ENCODE measurements around the gene NOP56.
"Not testable (repeated sequence)": the region's sequence is repeated elsewhere in the genome, so short reads cannot be mapped to it uniquely, and the experiment has no call there.

NOP56 gene

DNA sequence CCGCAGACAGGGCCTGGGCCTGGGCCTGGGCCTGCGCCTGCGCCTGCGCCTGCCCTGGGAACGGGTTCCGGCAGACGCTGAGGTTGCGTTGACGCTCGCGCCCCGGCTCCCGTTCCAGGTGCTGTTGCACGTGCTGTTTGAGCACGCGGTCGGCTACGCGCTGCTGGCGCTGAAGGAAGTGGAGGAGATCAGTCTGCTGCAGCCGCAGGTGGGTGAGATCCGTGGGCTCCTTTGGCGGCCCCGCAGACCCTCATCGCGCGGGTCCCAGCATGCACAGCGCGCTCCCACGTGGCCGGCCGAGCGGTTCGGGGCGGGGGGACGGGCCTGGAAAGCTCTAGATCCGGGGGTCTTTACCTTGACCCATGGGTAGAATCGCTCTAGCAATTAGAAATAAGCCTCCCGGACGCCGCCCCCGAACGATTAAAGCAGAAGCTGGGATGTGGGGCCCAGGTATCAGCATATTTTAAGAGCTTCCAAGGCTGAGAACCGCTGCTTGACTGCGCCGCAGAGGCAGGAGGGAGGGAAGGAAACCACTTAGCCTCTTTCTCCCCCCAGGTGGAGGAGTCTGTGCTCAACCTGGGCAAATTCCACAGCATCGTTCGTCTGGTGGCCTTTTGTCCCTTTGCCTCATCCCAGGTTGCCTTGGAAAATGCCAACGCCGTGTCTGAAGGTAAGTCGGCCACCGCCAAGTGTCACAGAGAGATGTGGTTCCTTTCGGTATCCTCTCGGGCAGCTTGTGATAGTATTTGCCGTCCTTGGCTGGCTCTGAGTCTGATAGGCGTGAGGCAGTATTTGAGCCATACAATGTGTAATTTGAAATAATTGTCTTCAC lies 508 bp downstream of the NOP56 start:
- no peak for DNase-seq

GRCh38 chr20:2653556-2654383 lies 1.3 kb downstream of the NOP56 start:
- DNase-seq, result no peak

DNA sequence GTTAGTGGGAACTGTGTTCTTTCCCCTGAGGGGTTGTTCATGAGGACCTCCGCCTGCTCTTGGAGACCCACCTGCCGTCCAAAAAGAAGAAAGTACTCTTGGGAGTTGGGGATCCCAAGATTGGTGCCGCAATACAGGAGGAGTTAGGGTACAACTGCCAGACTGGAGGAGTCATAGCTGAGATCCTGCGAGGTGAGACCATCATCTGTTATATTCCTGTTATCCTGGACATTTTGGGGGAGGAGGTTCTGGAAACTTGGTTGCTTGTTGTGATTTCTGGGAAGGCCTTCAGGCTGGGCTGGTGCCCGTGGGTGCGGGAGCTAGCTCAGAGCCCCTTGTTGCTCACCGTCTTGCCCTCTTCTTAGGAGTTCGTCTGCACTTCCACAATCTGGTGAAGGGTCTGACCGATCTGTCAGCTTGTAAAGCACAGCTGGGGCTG lies 2.0 kb downstream of the NOP56 start:
- no peak for DNase-seq

GRCh38 chr20:2654831-2655230 lies 2.4 kb downstream of the NOP56 start:
- DNase-seq, result no peak

DNA sequence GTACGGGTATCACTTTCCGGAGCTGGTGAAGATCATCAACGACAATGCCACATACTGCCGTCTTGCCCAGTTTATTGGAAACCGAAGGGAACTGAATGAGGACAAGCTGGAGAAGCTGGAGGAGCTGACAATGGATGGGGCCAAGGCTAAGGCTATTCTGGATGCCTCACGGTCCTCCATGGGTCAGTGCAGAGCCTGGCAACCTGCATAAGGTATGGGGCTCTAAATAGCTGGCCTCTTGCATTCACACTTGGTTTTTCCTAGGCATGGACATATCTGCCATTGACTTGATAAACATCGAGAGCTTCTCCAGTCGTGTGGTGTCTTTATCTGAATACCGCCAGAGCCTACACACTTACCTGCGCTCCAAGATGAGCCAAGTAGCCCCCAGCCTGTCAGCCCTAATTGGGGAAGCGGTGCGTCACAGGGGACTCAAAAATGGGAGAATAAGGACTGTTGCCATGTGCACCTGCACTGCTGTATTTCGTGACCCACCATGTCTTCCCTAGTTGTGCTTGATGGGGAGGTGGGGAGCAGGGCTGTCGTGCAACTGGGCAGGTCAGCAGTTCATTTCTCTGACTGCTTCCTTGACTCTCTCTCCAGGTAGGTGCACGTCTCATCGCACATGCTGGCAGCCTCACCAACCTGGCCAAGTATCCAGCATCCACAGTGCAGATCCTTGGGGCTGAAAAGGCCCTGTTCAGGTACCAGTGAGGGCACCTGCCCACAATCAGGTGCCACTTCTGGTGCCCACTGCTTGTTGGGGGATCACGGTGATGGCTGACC lies 3.1 kb downstream of the NOP56 start:
- DNase-seq, result no peak

DNA sequence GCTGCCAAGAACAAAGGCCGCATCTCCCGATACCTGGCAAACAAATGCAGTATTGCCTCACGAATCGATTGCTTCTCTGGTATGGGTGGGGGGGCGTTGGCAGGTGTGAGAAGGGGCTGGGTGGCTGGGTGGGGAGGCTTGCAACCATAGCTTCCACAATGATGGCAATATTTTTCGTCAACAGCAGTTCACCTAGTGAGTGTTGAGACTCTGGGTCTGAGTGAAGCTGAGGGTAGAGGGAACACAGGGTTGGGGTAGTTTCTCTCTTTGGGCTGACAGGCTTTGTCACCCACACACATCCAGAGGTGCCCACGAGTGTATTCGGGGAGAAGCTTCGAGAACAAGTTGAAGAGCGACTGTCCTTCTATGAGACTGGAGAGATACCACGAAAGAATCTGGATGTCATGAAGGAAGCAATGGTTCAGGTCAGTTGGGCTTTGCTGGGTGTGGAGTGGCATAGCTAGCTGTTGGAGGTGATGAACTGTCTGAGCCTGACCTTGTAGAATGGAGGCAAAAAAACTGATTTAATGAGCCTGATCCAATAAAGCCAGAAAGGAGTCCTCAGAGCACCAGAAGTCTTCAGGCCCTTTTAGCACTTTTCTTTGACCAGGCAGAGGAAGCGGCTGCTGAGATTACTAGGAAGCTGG lies 4.2 kb downstream of the NOP56 start:
- no peak for DNase-seq

DNA sequence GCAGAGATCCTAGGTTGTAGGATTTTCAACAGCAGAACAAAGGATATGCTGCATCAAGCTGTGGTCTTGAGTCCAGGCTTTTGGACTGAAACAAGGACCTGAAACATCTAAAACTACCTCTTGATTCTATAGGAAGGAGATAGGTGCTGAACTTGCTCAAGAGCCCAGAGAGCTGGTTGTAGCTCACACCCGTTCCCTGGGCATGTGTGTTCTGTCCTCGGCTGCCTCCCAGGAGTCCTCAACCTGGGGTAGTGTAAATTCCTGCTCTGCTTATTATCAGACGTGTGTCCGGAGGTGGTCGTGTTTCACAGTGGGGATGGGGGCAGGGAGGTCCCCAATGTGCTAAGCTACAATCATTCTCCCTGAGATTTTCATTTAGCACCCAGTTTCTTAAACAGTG lies 4.8 kb downstream of the NOP56 start:
- DNase-seq, result no peak

- no peak for DNase-seq
These were observed 5.2 kb downstream of the NOP56 start for GRCh38 chr20:2657674-2658073.

DNA sequence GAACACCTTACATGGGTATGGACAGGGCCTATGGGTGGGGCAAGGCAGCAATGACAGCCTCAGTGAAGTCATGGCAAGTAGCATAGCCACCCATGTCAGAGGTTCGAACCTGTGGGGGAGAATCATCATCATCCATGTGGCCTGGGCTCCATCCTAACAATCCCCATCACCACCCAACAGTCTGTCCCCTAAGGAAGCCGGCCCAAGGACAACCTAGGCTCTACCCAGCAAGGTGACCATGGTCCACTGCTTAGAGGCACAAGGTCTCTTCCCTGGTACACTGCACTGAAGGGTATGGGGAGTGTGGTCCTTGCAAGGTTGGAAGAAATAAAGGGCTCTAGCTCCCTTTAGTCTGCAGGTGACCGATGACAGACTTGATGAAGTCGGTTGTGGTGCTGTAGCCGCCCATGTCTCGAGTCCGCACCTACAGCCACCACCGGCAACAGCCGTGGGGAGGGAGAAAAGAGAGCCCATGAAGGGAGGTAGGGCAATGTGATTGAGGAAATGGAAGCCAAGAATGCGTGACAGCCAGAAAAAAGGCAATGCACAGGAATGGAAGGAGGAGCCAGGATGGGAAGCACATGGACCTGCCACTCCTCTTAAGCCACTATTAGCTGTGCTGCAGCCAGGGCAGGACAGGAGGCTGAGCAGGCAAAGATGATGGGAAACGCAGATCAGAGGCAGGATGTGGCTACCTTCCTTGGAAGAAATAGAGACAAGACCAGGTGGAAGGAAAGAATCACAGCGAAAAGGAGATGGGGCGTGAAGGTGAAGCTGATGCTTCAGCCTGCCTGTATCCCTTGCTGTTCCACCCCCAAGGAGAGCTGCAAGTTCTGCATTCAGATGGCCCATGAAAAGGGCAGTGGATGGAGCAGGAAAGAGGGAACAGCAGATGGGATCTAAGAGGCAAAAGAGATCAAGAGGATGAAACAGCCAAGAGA lies 6.3 kb downstream of the NOP56 start:
- no peak for DNase-seq

- DNase-seq, result no peak
These were observed 7.1 kb downstream of the NOP56 start for GRCh38 chr20:2659547-2659946.

GRCh38 chr20:2663364-2663886 lies 11.0 kb downstream of the NOP56 start:
- no peak for DNase-seq

GRCh38 chr20:2663887-2664719 lies 11.7 kb downstream of the NOP56 start, which contains the start of gene IDH3B:
Gene IDH3B, minus strand, starts transcription at chr20:2664216. Its CDS starts 28 bp downstream, at chr20:2664188.
- DNase-seq, result peak; percentile 74

DNA sequence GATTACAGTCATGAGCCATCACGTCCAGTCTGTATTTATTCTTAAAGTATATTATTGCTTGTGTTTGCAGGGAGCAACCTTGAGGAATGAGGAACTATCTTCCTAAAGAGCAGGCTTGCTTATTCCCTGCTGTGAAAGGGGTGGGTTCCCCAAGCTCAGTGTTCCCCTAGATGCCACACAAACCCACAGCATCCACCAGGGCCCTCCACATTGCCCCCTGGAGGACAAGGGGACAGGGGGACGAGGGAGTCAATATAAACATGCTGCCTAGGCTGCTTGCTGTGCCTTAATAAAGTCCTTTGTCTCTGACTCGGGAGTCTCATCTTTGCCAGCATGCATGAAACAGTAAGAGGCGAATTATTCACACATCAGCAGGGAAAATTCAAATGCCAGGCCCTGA lies 19.5 kb downstream of the NOP56 start:
- no peak for DNase-seq

DNA sequence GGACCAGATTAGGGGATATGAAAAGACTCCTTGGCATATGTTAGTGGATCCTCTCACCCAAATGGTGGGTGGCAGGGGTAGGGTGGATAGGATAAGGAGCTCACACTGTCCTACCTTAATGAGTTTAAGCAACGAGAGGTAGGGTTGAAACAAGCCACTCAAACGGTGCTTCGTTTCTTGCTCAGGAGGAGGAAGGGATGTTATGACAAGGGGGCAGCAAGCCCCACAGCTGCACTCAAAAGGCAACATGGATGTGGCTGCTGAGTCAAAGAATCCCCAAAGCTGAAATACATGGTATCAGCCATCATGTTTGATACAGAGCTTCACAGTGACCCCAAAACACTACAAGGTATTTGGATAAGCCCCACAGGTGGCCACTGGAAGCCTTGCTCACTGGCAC lies 20.0 kb downstream of the NOP56 start:
- no peak for DNase-seq

GRCh38 chr20:2673453-2673852 lies 21.0 kb downstream of the NOP56 start:
- no peak for DNase-seq

- no peak for DNase-seq
These were observed 27.6 kb downstream of the NOP56 start for GRCh38 chr20:2680046-2680445.

DNA sequence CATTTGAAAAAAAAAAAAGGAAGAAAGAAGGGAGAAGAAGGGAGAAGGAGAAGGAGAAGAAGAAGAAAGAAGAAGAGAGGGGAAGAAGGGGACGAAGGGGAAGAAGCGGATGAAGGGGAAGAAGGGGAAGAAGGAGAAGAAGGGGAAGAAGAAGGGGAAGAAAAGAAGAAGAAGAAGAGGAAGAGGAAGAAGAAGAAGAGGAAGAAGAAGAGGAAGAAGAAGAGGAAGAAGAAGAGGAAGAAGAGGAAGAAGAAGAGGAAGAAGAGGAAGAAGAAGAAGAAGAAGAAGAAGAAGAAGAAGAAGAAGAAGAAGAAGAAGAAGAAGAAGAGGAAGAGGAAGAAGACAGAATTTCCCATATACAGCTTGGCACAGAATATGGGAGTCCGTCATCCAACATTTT lies 29.6 kb downstream of the NOP56 start:
- DNase-seq, result not testable (repeated sequence)

DNA sequence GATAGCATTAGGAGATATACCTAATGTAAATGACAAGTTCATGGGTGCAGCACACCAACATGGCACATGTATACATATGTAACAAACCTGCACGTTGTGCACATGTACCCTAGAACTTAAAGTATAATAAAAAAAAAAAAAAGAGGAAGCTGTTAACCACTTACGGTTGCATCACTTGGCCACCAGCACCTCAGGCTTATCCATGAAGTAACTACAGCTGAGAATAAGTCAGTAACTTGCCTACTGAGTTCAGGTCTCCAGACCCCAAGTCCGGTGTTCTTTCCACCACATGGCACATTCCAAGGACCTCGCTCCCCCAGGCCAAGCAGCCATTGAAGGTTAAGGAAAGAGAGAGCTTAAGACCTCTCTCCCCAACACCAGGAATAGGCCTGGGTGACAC lies 32.4 kb downstream of the NOP56 start:
- DNase-seq, result not testable (repeated sequence)

DNA sequence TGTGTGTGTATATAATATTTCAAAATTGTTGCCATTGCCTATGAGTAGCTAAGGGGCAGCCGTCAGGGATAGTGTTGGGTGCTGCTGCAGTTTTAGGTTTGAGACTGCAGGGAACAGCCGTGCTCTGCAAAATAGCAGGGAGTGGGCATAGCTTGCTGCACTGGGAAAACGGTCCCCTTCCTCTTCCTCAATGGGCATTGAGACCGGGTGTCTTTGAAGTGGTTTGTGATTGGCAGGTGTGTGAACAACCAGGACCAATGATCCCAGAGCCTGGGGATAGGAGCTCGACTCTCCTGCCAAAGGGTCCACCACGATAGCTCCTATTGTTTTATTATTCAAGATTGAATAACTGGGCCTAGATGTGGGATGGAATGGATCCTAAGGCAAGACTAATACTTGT lies 35.1 kb downstream of the NOP56 start:
- DNase-seq, result no peak

DNA sequence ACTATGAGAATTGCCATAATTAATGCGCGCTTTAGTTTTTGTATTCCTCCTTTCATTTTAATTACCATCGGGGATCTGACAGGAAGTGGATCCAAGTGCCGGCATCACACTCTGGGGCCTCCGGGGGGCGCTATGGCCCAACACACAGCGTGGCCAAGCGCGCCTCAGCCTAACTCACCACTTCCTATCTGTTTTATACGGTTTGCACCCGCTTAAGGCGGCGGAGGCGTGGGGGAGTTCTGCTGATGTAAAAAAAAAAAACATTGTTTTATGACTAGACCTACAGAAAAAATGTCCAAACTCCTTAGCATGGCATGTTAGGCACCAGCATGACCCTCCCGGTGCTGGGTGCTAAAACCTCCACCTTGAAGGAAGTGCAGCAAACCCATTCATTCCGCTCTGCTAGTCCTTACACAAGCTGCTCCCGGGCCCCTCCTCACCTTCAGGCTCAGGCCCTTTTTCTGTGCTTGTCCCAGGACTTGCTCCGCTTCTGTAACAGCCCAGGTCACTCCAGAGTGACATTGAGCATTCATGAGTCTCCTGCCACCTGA lies 35.7 kb downstream of the NOP56 start:
- no peak for DNase-seq

Data from NCI-H226 (cell line).